ENCODE measurements around the gene COL12A1. TPM values are rescaled to one million over a fixed set of nuclear protein-coding genes. Genes with fewer than 3 reads are reported as not detected.

The COL12A1 gene
- total and polyA plus RNA-seq, 2 of the 13 experiments (the other 11 are each of a cell fraction or from before 2014, with no cell fraction given) = 0.02 TPM; not detected in 1

DNA sequence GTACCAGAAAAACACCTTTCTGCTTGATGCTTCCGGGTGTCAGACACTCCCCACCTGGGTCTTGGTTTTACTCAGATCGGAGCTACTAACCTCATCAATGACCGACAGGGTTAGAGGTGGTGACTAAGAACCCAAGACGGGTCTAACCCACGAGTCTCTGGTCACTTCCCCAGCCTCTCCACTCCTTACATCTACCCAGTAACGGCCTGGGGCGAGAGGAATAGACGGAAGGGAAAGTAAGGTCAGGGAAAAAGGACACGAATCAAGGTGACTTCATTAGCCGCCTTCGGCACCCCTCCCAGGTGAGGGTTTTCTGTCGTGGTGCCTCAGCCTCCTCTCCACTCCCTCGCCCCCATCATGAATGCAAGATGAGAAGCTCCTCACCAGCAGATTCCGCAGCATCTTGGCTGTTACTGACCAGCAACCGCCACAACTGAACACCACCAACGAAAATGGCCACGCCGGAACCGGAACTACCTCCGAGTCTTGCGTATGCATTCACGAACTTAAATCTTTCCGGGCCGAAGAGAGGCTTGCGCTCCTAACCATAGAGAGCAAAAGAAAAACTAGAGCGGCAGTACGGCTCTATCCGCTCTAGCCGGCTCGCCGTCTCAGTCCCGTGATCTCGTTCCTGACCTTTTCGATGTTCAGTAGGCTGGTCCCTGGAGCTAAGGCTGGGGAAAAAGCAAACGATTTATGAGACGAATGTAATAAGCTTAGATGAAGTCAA, 37.6 kb upstream of the COL12A1 start, which contains the start of gene COX7A2 (continued):
- TF ChIP-seq SP5 (CRISPR knock-in tag; IDR thresholded peaks at IDR 0.05; ENCODE audit: borderline replicate concordance, low read depth) (peak; percentile 51; the same call in 1 of the 2 replicates), POLR2A (IDR thresholded peaks at IDR 0.05; ENCODE audit: insufficient read depth in 1 of 2, low read depth in 2 of 2, low read length in 2 of 2) (peak; percentile 86 to 96), SNAPC2 (CRISPR knock-in tag; IDR thresholded peaks at IDR 0.05) (peak; percentile 26; the same call in 1 of the 2 replicates), NFYC (CRISPR knock-in tag; IDR thresholded peaks at IDR 0.05) (no peak), FOXK2 (IDR thresholded peaks at IDR 0.05) (no peak), CBX5 (CRISPR knock-in tag; IDR thresholded peaks at IDR 0.05; ENCODE audit: borderline replicate concordance) (0 out of 2 replicates have a peak, but pooled peaks have one; percentile 91), KDM5A (IDR thresholded peaks at IDR 0.05; ENCODE audit: borderline replicate concordance, low read length) (peak; percentile 67), ZNF343 (CRISPR knock-in tag; IDR thresholded peaks at IDR 0.05) (no peak), ZMYM4 (CRISPR knock-in tag; IDR thresholded peaks at IDR 0.05) (peak; percentile 99), REXO4 (CRISPR knock-in tag; IDR thresholded peaks at IDR 0.05; ENCODE audit: borderline replicate concordance) (no peak), ZNF75D (CRISPR knock-in tag; IDR thresholded peaks at IDR 0.05; ENCODE audit: borderline replicate concordance) (no peak)
- TF ChIP-seq, protein P1, sequence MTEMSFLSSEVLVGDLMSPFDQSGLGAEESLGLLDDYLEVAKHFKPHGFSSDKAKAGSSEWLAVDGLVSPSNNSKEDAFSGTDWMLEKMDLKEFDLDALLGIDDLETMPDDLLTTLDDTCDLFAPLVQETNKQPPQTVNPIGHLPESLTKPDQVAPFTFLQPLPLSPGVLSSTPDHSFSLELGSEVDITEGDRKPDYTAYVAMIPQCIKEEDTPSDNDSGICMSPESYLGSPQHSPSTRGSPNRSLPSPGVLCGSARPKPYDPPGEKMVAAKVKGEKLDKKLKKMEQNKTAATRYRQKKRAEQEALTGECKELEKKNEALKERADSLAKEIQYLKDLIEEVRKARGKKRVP (CRISPR knock-in tag; IDR thresholded peaks at IDR 0.05) = peak in 1 of 2 experiments; percentile 48; a peak in 1 of 4 replicates
- TF ChIP-seq, protein P2, sequence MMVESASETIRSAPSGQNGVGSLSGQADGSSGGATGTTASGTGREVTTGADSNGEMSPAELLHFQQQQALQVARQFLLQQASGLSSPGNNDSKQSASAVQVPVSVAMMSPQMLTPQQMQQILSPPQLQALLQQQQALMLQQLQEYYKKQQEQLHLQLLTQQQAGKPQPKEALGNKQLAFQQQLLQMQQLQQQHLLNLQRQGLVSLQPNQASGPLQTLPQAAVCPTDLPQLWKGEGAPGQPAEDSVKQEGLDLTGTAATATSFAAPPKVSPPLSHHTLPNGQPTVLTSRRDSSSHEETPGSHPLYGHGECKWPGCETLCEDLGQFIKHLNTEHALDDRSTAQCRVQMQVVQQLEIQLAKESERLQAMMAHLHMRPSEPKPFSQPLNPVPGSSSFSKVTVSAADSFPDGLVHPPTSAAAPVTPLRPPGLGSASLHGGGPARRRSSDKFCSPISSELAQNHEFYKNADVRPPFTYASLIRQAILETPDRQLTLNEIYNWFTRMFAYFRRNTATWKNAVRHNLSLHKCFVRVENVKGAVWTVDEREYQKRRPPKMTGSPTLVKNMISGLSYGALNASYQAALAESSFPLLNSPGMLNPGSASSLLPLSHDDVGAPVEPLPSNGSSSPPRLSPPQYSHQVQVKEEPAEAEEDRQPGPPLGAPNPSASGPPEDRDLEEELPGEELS (CRISPR knock-in tag; IDR thresholded peaks at IDR 0.05) = peak; percentile 53
- TF ChIP-seq, protein P3, sequence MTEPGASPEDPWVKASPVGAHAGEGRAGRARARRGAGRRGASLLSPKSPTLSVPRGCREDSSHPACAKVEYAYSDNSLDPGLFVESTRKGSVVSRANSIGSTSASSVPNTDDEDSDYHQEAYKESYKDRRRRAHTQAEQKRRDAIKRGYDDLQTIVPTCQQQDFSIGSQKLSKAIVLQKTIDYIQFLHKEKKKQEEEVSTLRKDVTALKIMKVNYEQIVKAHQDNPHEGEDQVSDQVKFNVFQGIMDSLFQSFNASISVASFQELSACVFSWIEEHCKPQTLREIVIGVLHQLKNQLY (CRISPR knock-in tag; IDR thresholded peaks at IDR 0.05) = no peak; the same call in 1 of the 2 replicates
- TF ChIP-seq, protein P4, sequence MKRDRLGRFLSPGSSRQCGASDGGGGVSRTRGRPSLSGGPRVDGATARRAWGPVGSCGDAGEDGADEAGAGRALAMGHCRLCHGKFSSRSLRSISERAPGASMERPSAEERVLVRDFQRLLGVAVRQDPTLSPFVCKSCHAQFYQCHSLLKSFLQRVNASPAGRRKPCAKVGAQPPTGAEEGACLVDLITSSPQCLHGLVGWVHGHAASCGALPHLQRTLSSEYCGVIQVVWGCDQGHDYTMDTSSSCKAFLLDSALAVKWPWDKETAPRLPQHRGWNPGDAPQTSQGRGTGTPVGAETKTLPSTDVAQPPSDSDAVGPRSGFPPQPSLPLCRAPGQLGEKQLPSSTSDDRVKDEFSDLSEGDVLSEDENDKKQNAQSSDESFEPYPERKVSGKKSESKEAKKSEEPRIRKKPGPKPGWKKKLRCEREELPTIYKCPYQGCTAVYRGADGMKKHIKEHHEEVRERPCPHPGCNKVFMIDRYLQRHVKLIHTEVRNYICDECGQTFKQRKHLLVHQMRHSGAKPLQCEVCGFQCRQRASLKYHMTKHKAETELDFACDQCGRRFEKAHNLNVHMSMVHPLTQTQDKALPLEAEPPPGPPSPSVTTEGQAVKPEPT (CRISPR knock-in tag; IDR thresholded peaks at IDR 0.05; ENCODE audit: low read depth) = no peak
- TF ChIP-seq, protein P5, sequence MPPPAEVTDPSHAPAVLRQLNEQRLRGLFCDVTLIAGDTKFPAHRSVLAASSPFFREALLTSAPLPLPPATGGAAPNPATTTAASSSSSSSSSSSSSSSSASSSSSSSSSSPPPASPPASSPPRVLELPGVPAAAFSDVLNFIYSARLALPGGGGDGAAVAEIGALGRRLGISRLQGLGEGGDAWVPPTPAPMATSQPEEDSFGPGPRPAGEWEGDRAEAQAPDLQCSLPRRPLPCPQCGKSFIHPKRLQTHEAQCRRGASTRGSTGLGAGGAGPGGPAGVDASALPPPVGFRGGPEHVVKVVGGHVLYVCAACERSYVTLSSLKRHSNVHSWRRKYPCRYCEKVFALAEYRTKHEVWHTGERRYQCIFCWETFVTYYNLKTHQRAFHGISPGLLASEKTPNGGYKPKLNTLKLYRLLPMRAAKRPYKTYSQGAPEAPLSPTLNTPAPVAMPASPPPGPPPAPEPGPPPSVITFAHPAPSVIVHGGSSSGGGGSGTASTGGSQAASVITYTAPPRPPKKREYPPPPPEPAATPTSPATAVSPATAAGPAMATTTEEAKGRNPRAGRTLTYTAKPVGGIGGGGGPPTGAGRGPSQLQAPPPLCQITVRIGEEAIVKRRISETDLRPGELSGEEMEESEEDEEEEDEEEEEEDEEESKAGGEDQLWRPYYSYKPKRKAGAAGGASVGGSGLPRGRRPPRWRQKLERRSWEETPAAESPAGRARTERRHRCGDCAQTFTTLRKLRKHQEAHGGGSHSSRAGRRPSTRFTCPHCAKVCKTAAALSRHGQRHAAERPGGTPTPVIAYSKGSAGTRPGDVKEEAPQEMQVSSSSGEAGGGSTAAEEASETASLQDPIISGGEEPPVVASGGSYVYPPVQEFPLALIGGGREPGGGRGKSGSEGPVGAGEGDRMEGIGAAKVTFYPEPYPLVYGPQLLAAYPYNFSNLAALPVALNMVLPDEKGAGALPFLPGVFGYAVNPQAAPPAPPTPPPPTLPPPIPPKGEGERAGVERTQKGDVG (CRISPR knock-in tag; IDR thresholded peaks at IDR 0.05; ENCODE audit: borderline replicate concordance) = no peak
- TF ChIP-seq, protein P6, sequence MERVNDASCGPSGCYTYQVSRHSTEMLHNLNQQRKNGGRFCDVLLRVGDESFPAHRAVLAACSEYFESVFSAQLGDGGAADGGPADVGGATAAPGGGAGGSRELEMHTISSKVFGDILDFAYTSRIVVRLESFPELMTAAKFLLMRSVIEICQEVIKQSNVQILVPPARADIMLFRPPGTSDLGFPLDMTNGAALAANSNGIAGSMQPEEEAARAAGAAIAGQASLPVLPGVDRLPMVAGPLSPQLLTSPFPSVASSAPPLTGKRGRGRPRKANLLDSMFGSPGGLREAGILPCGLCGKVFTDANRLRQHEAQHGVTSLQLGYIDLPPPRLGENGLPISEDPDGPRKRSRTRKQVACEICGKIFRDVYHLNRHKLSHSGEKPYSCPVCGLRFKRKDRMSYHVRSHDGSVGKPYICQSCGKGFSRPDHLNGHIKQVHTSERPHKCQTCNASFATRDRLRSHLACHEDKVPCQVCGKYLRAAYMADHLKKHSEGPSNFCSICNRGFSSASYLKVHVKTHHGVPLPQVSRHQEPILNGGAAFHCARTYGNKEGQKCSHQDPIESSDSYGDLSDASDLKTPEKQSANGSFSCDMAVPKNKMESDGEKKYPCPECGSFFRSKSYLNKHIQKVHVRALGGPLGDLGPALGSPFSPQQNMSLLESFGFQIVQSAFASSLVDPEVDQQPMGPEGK (CRISPR knock-in tag; IDR thresholded peaks at IDR 0.05) = no peak; the same call in 1 of the 2 replicates
